HG02973 (cell line): ENCODE results near the gene RASSF9.

Source experiments
- ATAC-seq: cut with Tn5 transposase; IDR thresholded peaks from one replicate; pipeline ENCODE4 v1.9.1; 2021; ENCODE audit warnings: moderate library complexity; ENCODE audit not compliant: unreplicated experiment

Gene RASSF9

DNA sequence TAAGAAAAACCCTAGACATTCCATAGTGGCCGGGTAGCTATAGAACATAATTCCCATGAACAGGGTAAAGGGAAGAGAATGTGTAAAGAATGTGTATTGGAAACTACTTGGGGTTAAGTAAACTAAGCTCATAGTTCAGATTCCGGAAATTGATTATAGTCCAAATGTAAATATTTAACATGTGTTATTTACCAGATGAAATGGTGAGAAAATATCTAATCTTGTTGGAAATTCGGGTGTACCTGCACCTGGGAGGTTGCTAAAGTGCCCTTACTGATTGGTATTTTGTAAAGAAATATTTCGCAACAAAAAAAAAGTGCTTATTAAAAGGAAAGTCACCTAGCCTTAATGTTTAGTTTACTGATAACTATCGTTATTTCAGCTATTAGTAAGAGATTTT, 14.4 kb downstream of the RASSF9 start:
- ATAC-seq: no peak

DNA sequence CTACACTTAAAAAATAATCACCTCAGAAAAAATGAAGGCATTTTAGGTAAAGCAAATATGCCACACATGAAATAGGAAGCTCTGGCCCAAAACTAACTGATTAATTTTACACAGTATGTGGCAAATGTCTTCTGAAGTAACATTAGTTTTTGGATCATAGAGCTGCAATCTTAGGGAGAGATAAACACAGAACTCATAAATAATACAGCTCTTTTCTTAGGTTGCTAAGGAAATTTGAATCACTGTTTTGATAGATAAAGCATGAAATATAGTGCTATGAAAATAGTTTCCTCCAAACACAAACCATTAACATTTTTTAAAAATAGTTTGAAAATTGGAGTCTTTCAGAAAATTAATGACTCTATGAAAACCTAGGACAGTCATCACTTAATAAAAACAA, 15.0 kb downstream of the RASSF9 start:
- no peak for ATAC-seq

GRCh38 chr12:85820101-85820500, 16.1 kb downstream of the RASSF9 start:
- no peak for ATAC-seq

DNA sequence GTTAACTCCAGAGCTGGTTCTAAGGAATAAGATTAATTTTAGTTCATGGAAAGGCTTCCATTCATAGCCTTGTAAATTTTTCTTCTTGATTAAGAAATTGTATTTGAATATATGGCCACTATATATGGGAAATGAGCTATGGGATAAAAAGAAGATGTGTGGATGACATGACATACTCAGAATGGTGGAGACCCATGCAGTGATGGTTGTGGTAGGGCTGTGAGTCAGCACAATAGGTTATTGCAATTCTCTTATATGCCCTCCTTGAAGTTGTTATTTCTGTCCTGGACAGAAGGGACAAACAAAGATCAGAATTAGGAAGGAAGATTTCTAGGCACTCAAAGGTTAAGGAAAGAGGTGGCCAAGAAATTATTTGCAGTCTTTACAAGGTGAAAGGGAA, 21.5 kb downstream of the RASSF9 start:
- ATAC-seq: no peak

GRCh38 chr12:85814071-85814470, 22.1 kb downstream of the RASSF9 start:
- ATAC-seq: no peak

- no peak for ATAC-seq
Measured at GRCh38 chr12:85809500-85809899, 26.7 kb downstream of the RASSF9 start.

GRCh38 chr12:85807730-85808129, 28.5 kb downstream of the RASSF9 start:
- ATAC-seq: no peak

DNA sequence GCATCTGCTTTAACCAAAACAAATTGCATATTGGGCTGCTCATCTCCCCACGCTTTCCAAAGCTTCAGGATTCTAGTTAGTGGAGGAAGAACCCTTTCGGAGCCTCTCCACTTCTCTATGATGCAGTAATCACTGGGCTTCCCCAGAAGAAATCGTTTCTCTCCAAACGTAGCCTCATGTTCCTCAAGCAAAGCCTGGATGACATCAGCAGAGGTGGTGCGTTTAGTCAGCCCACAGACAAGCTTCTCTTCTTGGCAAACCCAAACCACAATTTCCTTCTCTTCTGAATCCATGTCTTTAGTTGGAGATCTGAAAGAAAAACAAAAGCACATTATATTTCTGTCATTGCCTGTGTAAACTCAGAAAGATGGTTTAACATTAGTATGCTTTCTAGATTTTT, 30.6 kb downstream of the RASSF9 start:
- no peak for ATAC-seq

DNA sequence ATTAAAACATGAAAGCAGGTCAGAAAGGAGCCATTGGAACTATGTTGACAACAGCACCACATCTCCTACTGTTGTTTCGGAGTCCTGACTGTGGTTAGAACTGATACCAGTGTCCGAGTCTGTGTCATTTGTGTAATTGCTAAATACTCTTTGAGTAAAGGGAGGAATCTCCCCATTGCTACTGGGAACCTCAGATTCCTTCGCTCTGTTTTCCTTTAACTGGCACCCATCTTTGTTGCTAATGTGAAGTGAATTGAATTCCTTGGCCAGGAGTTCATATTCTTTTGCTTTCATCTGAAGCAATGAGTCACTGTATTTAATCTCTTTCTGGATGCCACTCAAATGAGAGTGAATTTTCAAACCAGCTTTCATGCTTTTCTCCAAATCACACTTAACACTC, 31.5 kb downstream of the RASSF9 start:
- ATAC-seq: no peak

GRCh38 chr12:85803923-85804322, 32.3 kb downstream of the RASSF9 start:
- no peak for ATAC-seq

- no peak for ATAC-seq
Measured at GRCh38 chr12:85803231-85803630, 33.0 kb downstream of the RASSF9 start.

DNA sequence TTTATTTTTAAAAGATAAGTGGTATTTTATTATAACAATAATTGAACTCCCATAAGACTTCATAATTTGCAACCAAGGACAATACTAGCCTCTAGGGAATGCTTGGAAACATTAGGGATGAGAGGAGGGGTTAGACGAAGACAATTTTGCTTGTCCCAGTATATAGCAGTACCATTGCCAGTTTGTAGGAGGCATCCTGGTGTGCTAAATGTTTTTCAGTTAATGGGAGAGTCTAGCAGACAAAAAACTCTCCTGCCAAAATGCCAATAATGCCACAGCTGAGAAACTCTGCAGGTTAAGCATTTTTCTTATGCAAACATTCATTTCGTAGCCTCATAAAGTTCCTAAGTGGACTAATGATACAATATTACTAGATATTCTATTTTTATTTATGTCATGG, 38.1 kb downstream of the RASSF9 start:
- ATAC-seq: no peak

DNA sequence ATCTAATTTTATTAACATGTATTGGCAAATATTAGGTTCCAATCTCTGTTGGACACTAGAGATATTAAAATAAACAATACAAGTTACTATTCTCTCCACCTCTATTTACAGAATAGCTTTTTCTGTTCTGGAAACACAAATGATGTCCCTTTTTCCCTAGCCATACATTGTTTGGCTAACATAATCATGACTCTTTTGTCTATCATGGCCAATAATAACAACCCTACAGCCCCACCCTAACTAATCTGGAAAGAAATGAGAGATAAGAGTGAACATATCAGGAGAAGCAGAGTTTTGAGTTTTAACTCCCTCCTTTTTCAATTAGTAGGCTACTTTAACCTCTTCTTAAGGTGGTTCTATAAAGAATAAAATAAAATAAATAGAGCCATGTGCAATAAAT, 40.2 kb downstream of the RASSF9 start:
- ATAC-seq: no peak

DNA sequence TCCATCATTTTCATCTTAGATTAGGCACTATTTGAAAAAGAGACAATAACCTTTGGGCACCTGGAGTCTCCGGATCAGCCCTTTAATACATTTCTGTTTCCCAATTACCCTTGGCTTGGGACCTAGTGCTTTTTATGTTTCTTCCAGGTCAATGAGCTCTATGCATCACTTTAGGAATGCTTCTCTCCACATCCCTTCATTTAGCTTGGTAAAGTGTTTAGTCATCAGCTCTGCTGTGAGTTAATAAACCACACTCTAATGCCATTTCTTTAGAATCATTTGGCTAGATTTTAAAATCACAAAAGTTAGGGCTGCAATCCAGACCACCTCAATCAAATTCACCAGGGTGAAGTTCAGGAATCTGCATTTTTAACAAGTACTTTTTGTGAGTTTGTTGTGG, 41.7 kb downstream of the RASSF9 start:
- no peak for ATAC-seq

GRCh38 chr12:85784096-85784720, 52.0 kb downstream of the RASSF9 start:
- ATAC-seq: no peak

DNA sequence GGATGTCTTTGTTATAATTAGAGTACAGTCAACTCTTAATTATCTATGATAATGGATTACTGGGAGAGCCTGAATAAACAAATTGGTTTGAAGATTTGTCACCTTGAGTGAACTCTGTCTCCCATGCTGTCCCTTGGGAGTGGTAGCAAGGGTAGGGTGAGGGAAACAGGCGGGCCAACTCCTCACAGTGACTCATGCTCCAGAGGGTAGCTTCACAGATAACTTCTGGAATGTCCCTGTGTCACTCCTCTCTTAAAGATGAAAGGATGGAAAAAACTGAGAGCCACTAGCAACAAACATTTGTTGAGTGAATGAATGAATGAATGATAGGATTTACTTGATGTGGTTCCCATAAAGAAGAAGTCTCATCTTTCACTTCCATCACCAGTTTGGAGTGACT, 53.5 kb downstream of the RASSF9 start:
- no peak for ATAC-seq

DNA sequence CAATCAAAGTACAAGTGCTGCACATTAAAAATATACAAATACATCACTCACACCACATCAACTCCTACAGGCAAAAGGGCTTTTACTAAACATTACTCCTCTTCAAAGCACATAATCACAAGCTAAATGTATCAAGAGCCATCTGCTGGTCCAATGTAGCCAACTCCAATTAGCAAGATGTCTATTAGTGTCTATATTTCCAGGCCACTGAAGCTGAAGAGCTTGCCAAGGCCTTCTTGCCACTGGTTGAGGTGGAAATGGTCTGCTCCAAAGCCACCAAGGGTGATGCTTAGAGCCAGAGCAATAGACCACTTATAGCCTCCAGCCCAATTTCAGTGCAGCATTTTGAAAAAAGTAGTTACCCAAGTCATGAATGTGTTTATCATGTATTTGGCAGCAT, 54.4 kb downstream of the RASSF9 start:
- no peak for ATAC-seq

DNA sequence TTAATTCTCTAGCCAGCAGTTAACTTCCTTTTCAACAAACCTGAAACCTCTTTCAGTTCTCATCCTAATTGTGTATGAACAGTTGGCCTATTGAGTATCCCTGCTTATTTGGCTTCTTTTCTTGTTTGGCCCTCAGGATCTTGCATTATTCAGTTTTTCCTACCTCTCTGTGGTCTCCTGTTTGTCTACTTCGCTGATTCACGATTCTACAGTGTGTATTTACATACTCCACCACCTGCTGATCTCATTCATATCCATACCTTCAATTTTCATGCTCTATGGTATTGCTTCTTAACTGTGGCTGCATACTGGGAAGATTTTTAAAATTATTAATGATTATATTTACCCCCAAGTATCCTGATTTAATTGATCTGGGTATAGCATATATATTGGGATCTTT, 56.4 kb downstream of the RASSF9 start:
- ATAC-seq: no peak

DNA sequence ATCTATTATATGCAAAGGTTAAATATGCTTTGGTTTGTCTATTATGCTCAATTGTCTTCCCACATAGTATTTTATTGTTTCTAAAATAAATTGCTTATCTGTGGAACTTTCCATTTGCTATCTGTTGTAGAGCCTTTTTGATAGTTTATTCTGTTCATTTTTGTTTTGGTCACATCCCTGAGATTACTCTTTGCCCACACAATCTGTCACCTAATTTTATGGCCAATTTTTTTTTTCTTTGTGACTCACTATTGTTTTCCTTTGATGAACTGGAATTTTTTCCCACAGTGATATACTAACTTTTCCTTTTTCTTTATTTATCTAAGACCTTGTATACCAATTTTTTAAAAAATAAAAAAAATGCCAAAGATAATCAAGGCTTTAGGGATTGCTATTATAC, 61.1 kb downstream of the RASSF9 start:
- ATAC-seq: no peak

- ATAC-seq: no peak
Measured at GRCh38 chr12:85765453-85765869, 70.7 kb downstream of the RASSF9 start.

- no peak for ATAC-seq
Measured at GRCh38 chr12:85759623-85760022, 76.6 kb downstream of the RASSF9 start.

- ATAC-seq: no peak
Measured at GRCh38 chr12:85759091-85759490, 77.1 kb downstream of the RASSF9 start.

DNA sequence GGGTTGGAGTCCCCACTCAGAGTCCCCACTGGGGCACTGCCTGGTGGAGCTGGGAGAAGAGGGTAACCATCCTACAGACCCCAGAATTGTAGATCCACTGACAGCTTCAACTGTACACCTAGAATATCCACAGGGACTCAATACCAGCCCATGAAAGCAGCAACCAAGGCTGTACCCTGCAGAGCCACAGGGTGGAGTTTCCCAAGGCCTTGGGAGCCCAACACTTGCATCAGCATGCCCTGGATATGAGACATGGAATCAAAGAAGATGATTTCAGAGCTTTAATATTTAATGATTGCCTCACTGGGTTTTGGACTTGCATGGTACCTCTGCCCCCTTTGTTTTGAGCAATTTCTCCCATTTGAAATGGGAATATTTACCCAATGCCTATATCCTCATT, 80.4 kb downstream of the RASSF9 start:
- no peak for ATAC-seq
